Lung (tissue), 12 donors: Measurements from ENCODE around the gene HOXD13. TPM values are rescaled to one million over a fixed set of nuclear protein-coding genes. Genes with fewer than 3 reads are reported as not detected.

ENCODE experiments used
- ATAC-seq: fragments of 200-7000 bp; cut with Tn5 transposase; one replicate; pipeline ENCODE4 v1.9.1; 2020; ENCODE audit warnings: moderate number of reproducible peaks; ENCODE audit not compliant: insufficient read depth, low FRiP score
- DNase-seq, 3 donors: peaks; one replicate each; pipeline ENCODE4 v3.0.0-alpha.2; 2013 to 2017
- H3K27ac ChIP-seq, 2 donors: one replicate each; pipeline ENCODE4 v1.5.1; 2013; ENCODE audit warnings: mild to moderate bottlenecking in 2 of 2, moderate library complexity in 2 of 2, control low read depth in 1 of 2, inconsistent platforms in 1 of 2, low read depth in 1 of 2, low read length in 1 of 2
- H3K27me3 ChIP-seq, 3 donors: one replicate each; pipeline ENCODE4 v1.5.1; 2013; ENCODE audit warnings: low read length in 2 of 3; ENCODE audit not compliant: control insufficient read depth in 3 of 3, insufficient read depth in 3 of 3
- H3K36me3 ChIP-seq, 4 donors: one replicate each; pipeline ENCODE4 v1.5.1; 2013; ENCODE audit warnings: low read length in 4 of 4, mild to moderate bottlenecking in 1 of 4, moderate library complexity in 1 of 4; ENCODE audit not compliant: control insufficient read depth in 4 of 4, insufficient read depth in 4 of 4
- H3K4me1 ChIP-seq, 5 donors: one replicate each; pipeline ENCODE4 v1.5.1; 2013; ENCODE audit warnings: low read length in 5 of 5, mild to moderate bottlenecking in 2 of 5, moderate library complexity in 1 of 5; ENCODE audit not compliant: control insufficient read depth in 5 of 5, insufficient read depth in 5 of 5
- H3K4me3 ChIP-seq: one replicate; pipeline ENCODE4 v1.5.1; 2013; ENCODE audit warnings: mild to moderate bottlenecking, control low read depth, moderate library complexity
- H3K9ac ChIP-seq, 2 donors: one replicate each; pipeline ENCODE4 v1.5.1; 2013; ENCODE audit warnings: low read length in 2 of 2, control low read depth in 1 of 2; ENCODE audit not compliant: insufficient read depth in 1 of 2
- H3K9me3 ChIP-seq, 4 donors: one replicate each; pipeline ENCODE4 v1.5.1; 2013; ENCODE audit warnings: low read length in 3 of 4, mild to moderate bottlenecking in 1 of 4, moderate library complexity in 1 of 4; ENCODE audit not compliant: control insufficient read depth in 4 of 4, insufficient read depth in 3 of 4
- WGBS, 2 donors: extraction: QIAGEN DNeasy Blood & Tissue Kit; methylation state at CpG; one replicate each; pipeline ENCODE4 v1.1.7; 2013; 5-methylcytosine and 5-hydroxymethylcytosine counted together
- polyA plus RNA-seq, 2 donors: library from polyadenylated mRNA; stranded (reverse); fragments of 200-250 nt; gene quantifications; one replicate each; pipeline ENCODE4 v1.2.1, GENCODE V29; 2013
- total RNA-seq, 2 donors: library from RNA; depleted of rRNA in 1 of 2; stranded (reverse); fragments of >200 nt in 1 of 2; gene quantifications; one replicate each; pipeline ENCODE4 v1.2.1, GENCODE V29; 2014 to 2021
- TF ChIP-seq, protein P1 (sequence below): IDR thresholded peaks from 2 replicates; pipeline ENCODE4 v1.5.1; 2012; ENCODE audit warnings: mild to moderate bottlenecking; ENCODE audit errors: control extremely low read depth, extremely low read depth
- donor health status: control.
- donor health status: control.
- donor health status: Bipolar disorder and iron deficiency.
- donor health status: healthy.
- donor health status: DM: yes; HTN: yes; CAD: no.

Gene HOXD13
- total and polyA plus RNA-seq, 4 donors: not detected

DNA sequence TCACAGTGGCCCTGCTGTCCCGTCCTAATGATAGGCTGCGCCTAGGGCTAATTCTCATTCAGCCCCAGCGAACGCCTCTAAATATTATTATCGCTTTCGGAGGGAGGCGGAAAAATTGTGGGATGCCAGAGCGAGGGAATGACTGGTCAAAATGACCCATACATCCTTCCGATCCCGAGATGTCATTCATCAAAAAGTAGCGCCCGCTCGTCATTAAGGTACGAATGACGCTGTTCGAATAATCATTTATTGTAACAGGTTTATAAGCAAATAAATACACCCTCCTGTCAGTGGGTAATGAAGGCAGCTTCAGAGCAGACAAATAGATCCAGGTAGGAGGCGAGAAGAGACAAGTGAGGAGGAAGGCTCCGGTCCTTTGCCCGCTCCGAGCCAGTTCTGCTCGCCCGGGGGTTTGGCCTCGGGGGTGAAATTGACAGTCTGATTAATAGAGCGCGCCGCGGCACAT lies 8.7 kb upstream of the HOXD13 start, which contains the start of gene EVX2:
EVX2 (minus strand) TSS at position 167 of the 466 bp plus-strand sequence. CDS start 186 bp downstream, outside the sequence.
- 13 to 17% methylated on average over 27 of the region's 27 CpGs for WGBS, 2 donors
- DNase-seq: peak in 2 of 3 donors; percentile 12 to 29
- peaks cover 8 to 95% (median 92%) of the 10 kb centered on the region in 3 donors for H3K27me3 ChIP-seq
- ATAC-seq: no peak
- H3K36me3 ChIP-seq: no peaks in the 10 kb centered on the region
- no peak within 1 kb of the TSS for H3K9ac ChIP-seq
- H3K27ac ChIP-seq: no peak within 1 kb of the TSS
- TF ChIP-seq, protein P1, sequence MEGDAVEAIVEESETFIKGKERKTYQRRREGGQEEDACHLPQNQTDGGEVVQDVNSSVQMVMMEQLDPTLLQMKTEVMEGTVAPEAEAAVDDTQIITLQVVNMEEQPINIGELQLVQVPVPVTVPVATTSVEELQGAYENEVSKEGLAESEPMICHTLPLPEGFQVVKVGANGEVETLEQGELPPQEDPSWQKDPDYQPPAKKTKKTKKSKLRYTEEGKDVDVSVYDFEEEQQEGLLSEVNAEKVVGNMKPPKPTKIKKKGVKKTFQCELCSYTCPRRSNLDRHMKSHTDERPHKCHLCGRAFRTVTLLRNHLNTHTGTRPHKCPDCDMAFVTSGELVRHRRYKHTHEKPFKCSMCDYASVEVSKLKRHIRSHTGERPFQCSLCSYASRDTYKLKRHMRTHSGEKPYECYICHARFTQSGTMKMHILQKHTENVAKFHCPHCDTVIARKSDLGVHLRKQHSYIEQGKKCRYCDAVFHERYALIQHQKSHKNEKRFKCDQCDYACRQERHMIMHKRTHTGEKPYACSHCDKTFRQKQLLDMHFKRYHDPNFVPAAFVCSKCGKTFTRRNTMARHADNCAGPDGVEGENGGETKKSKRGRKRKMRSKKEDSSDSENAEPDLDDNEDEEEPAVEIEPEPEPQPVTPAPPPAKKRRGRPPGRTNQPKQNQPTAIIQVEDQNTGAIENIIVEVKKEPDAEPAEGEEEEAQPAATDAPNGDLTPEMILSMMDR: no peak
- peaks cover 0 to 27% (median 0%) of the 10 kb centered on the region in 4 donors for H3K9me3 ChIP-seq
- no peak within 1 kb of the TSS for H3K4me3 ChIP-seq
- peaks cover 0 to 36% (median 7%) of the 10 kb centered on the region in 5 donors for H3K4me1 ChIP-seq

GRCh38 chr2:176084611-176085119 lies 7.9 kb upstream of the HOXD13 start:
- peaks cover 8 to 95% (median 92%) of the 10 kb centered on the region in 3 donors for H3K27me3 ChIP-seq
- H3K9me3 ChIP-seq: peaks cover 0 to 24% (median 0%) of the 10 kb centered on the region in 4 donors
- H3K27ac ChIP-seq: no peak overlapping the region
- ATAC-seq (no peak), DNase-seq (peak in 2 of 3 donors; percentile 23 to 59)
- H3K36me3 ChIP-seq: no peaks in the 10 kb centered on the region
- WGBS, 2 donors: 5 to 7% methylated on average over 26 of the region's 26 CpGs
- H3K4me1 ChIP-seq: peaks cover 0 to 30% (median 7%) of the 10 kb centered on the region in 5 donors
- H3K4me3 ChIP-seq: no peak overlapping the region
- TF ChIP-seq, protein P1: no peak
- no peak overlapping the region for H3K9ac ChIP-seq

- H3K27ac ChIP-seq: no peak overlapping the region
- H3K36me3 ChIP-seq: no peaks in the 10 kb centered on the region
- DNase-seq: peak in 2 of 3 donors; percentile 18 to 37
- no peak overlapping the region for H3K4me3 ChIP-seq
- no peak for ATAC-seq
- 3 to 7% methylated on average over 38 to 40 of the region's 40 CpGs for WGBS, 2 donors
- H3K27me3 ChIP-seq: peaks cover 8 to 98% (median 96%) of the 10 kb centered on the region in 3 donors
- no peak overlapping the region for H3K9ac ChIP-seq
- H3K9me3 ChIP-seq: peaks cover 0 to 24% (median 0%) of the 10 kb centered on the region in 4 donors
- H3K4me1 ChIP-seq: peaks cover 0 to 30% (median 7%) of the 10 kb centered on the region in 5 donors
- TF ChIP-seq, protein P1: no peak
Measured at GRCh38 chr2:176085120-176085788, 7.3 kb upstream of the HOXD13 start.
